Measurements from ENCODE around the gene ZNF684. TPM values are rescaled to one million over a fixed set of nuclear protein-coding genes. Genes with fewer than 3 reads are reported as not detected.
"Not testable (repeated sequence)": the region's sequence is repeated elsewhere in the genome, so short reads cannot be mapped to it uniquely, and the experiment has no call there.

ZNF684 gene
- 4.7 TPM for total RNA-seq
- long read RNA-seq, partial matches to known transcripts, result 0 of 3 reads
- long read RNA-seq, other reads (novel, unspliced or antisense), result 0 of 3 reads

- Histone ChIP-seq H3K4me1 (peaks cover 15% of the 10 kb centered on the region), H3K9me3 (no peaks in the 10 kb centered on the region), H3K36me3 (no peaks in the 10 kb centered on the region), H3K4me3 (peak within 1 kb of the TSS; percentile 93), H3K27me3 (no peaks in the 10 kb centered on the region), H3K27ac (peak within 1 kb of the TSS; percentile 92)
- ATAC-seq (peak; percentile 100), DNase-seq (peak; percentile 89)
- intact Hi-C loops (cut with DNase I), result no loop called here
- TF ChIP-seq, protein P1, sequence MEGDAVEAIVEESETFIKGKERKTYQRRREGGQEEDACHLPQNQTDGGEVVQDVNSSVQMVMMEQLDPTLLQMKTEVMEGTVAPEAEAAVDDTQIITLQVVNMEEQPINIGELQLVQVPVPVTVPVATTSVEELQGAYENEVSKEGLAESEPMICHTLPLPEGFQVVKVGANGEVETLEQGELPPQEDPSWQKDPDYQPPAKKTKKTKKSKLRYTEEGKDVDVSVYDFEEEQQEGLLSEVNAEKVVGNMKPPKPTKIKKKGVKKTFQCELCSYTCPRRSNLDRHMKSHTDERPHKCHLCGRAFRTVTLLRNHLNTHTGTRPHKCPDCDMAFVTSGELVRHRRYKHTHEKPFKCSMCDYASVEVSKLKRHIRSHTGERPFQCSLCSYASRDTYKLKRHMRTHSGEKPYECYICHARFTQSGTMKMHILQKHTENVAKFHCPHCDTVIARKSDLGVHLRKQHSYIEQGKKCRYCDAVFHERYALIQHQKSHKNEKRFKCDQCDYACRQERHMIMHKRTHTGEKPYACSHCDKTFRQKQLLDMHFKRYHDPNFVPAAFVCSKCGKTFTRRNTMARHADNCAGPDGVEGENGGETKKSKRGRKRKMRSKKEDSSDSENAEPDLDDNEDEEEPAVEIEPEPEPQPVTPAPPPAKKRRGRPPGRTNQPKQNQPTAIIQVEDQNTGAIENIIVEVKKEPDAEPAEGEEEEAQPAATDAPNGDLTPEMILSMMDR (IDR thresholded peaks at IDR 0.05), result no peak
Measured at GRCh38 chr1:40531381-40532061, at the start of gene ZNF684. ZNF684 (plus strand) TSS chr1:40531637; CDS start chr1:40533167, 1,530 bp downstream.

DNA sequence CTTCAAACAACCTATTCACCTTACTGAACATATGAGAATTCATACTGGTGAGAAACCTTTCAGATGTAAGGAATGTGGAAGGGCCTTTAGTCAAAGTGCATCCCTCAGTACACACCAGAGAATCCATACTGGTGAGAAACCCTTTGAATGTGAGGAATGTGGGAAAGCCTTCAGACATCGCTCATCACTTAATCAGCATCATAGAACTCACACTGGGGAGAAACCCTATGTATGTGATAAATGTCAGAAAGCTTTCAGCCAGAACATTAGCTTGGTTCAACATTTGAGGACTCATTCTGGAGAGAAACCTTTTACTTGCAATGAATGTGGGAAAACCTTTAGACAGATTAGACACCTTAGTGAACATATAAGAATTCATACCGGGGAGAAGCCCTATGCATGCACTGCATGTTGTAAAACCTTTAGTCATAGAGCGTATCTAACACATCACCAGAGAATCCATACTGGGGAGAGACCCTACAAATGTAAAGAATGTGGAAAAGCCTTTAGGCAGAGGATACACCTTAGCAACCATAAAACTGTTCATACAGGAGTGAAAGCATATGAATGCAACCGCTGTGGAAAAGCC lies 36.0 kb upstream of the ZNF684 start:
- H3K27me3 ChIP-seq, result no peaks in the 10 kb centered on the region
- DNase-seq (no peak), ATAC-seq (no peak)
- H3K27ac ChIP-seq, result no peak overlapping the region
- H3K36me3 ChIP-seq, result peaks cover 10% of the 10 kb centered on the region
- peaks cover 69% of the 10 kb centered on the region for H3K9me3 ChIP-seq
- intact Hi-C loops (cut with DNase I), result no loop called here
- no peaks in the 10 kb centered on the region for H3K4me1 ChIP-seq
- TF ChIP-seq, protein P1 (IDR thresholded peaks at IDR 0.05), result no peak
- H3K4me3 ChIP-seq, result no peak overlapping the region

DNA sequence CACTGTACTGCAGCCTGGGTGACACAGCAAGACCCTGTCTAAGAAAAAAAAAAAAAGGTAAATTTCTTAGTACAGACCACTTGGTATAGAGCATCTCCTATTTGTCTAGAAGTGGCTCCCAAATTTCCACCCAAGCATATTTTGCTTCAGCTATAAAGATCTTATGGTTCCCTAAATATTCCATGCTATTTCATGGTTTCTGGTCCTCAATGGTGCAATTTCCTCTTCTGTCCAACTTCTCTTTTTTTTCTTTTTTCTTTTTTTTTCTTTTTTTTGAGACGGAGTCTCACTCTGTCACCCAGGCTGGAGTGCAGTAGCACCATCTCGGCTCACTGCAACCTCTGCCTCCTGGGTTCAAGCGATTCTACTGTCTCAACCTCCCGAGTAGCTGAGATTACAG lies 28.8 kb upstream of the ZNF684 start:
- peaks cover 26% of the 10 kb centered on the region for H3K9me3 ChIP-seq
- H3K27ac ChIP-seq; H3K27me3 ChIP-seq; H3K36me3 ChIP-seq; intact Hi-C loops (cut with DNase I); H3K4me1 ChIP-seq; DNase-seq; ATAC-seq; H3K4me3 ChIP-seq: not testable (repeated sequence)

- ATAC-seq (no peak), DNase-seq (no peak)
- peak overlapping the region; percentile 73 for H3K27ac ChIP-seq
- H3K9me3 ChIP-seq, result peaks cover 6% of the 10 kb centered on the region
- peak overlapping the region; percentile 89 for H3K4me3 ChIP-seq
- peaks cover 12% of the 10 kb centered on the region for H3K4me1 ChIP-seq
- intact Hi-C loops (cut with DNase I), result no loop called here
- no peaks in the 10 kb centered on the region for H3K27me3 ChIP-seq
- H3K36me3 ChIP-seq, result no peaks in the 10 kb centered on the region
- TF ChIP-seq, protein P1 (IDR thresholded peaks at IDR 0.05), result no peak
Measured at GRCh38 chr1:40507973-40508372, 23.5 kb upstream of the ZNF684 start.

- Histone ChIP-seq H3K27me3 (no peaks in the 10 kb centered on the region), H3K9me3 (peaks cover 6% of the 10 kb centered on the region), H3K4me1 (peaks cover 12% of the 10 kb centered on the region), H3K27ac (peak within 1 kb of the TSS; percentile 73), H3K4me3 (peak within 1 kb of the TSS; percentile 89), H3K36me3 (no peaks in the 10 kb centered on the region)
- TF ChIP-seq, protein P1 (IDR thresholded peaks at IDR 0.05), result no peak
- intact Hi-C loops (cut with DNase I), result no loop called here
- DNase-seq (peak; percentile 93), ATAC-seq (peak; percentile 100)
Measured at GRCh38 chr1:40508375-40509341, 22.8 kb upstream of the ZNF684 start, which contains the start of gene EXO5. EXO5 (plus strand) TSS chr1:40508767; CDS start chr1:40514545, 5,778 bp downstream.
